CD14-positive monocyte (primary cell): ENCODE measurements around the gene CLEC17A. TPM values are rescaled to one million over a fixed set of nuclear protein-coding genes. Genes with fewer than 3 reads are reported as not detected.

Experiments used
- DNase-seq, 3 donors: peaks; one replicate each; pipeline ENCODE4 v3.0.0-alpha.2; 2011 to 2022
- H2AFZ ChIP-seq: 2 replicates; pipeline ENCODE4 v1.6.0; 2012; ENCODE audit warnings: mild to moderate bottlenecking, low read depth, low read length, inconsistent platforms; ENCODE audit not compliant: insufficient read depth, poor library complexity, severe bottlenecking
- H3K27ac ChIP-seq, 2 donors: 1 replicate in 1 of 2; 2 replicates in 1 of 2; pipeline ENCODE4 v1.5.1; 2012 to 2013; ENCODE audit warnings: low read length in 2 of 2, control low read depth in 1 of 2, inconsistent platforms in 1 of 2, low read depth in 1 of 2, mild to moderate bottlenecking in 1 of 2
- H3K27me3 ChIP-seq, 2 donors: one replicate each; pipeline versions ENCODE4 v1.6.0 to v1.6.1; 2011 to 2013; ENCODE audit warnings: low read length in 2 of 2; ENCODE audit not compliant: control insufficient read depth in 2 of 2, insufficient read depth in 2 of 2
- H3K36me3 ChIP-seq, 2 donors: replicated peaks in 1 of 2; 1 replicate in 1 of 2; 2 replicates in 1 of 2; pipeline versions ENCODE4 v1.5.1 to v1.6.1; 2012 to 2013; ENCODE audit warnings: low read length in 2 of 2, control low read depth in 1 of 2, inconsistent platforms in 1 of 2, mild to moderate bottlenecking in 1 of 2; ENCODE audit not compliant: insufficient read depth in 2 of 2, control insufficient read depth in 1 of 2
- H3K4me1 ChIP-seq, 2 donors: 1 replicate in 1 of 2; 2 replicates in 1 of 2; pipeline versions ENCODE4 v1.5.1 to v1.6.1; 2012 to 2013; ENCODE audit warnings: low read length in 2 of 2, control low read depth in 1 of 2, inconsistent platforms in 1 of 2, mild to moderate bottlenecking in 1 of 2, moderate library complexity in 1 of 2; ENCODE audit not compliant: insufficient read depth in 2 of 2, control insufficient read depth in 1 of 2
- H3K4me2 ChIP-seq: replicated peaks from 2 replicates; pipeline ENCODE3; 2012; ENCODE audit warnings: low read length, moderate library complexity, mild to moderate bottlenecking; ENCODE audit not compliant: poor library complexity, severe bottlenecking; ENCODE audit errors: extremely low read depth
- H3K4me3 ChIP-seq, 3 experiments: fragments of 200-600 bp in 1 of 3; sonication (generic) in 1 of 3; replicated peaks in 1 of 3; 1 replicate in 2 of 3; 2 replicates in 1 of 3; pipeline ENCODE4 v1.5.1; 2011 to 2013; ENCODE audit warnings: low read length in 3 of 3, mild to moderate bottlenecking in 3 of 3, control low read depth in 2 of 3, low read depth in 2 of 3, inconsistent platforms in 1 of 3, moderate library complexity in 1 of 3
- H3K79me2 ChIP-seq: 2 replicates; pipeline ENCODE4 v1.6.0; 2012; ENCODE audit warnings: mild to moderate bottlenecking, control low read depth, inconsistent platforms, low read length, moderate library complexity; ENCODE audit not compliant: insufficient read depth
- H3K9ac ChIP-seq: 2 replicates; pipeline ENCODE4 v1.6.0; 2017; ENCODE audit warnings: low read length, mild to moderate bottlenecking; ENCODE audit not compliant: insufficient read depth, poor library complexity, severe bottlenecking
- H3K9me3 ChIP-seq, 2 donors: replicated peaks in 1 of 2; 1 replicate in 1 of 2; 2 replicates in 1 of 2; pipeline versions ENCODE4 v1.5.1 to v1.6.1; 2012 to 2013; ENCODE audit warnings: low read length in 2 of 2, control low read depth in 1 of 2; ENCODE audit not compliant: control insufficient read depth in 1 of 2, insufficient read depth in 1 of 2
- H4K20me1 ChIP-seq: 2 replicates; pipeline ENCODE4 v1.6.0; 2012; ENCODE audit warnings: mild to moderate bottlenecking, low read length, control low read depth, moderate library complexity; ENCODE audit not compliant: insufficient read depth
- H3K27ac Mint-ChIP-seq, 7 donors: one replicate each; pipeline ENCODE4 v1.8.0; 2020; ENCODE audit warnings: mild to moderate bottlenecking in 7 of 7, mixed read lengths in 7 of 7, moderate library complexity in 6 of 7, inconsistent platforms in 2 of 7
- H3K27me3 Mint-ChIP-seq, 3 donors: one replicate each; pipeline ENCODE4 v1.8.0; 2021 to 2022; ENCODE audit warnings: low read depth in 3 of 3, mild to moderate bottlenecking in 3 of 3, mixed read lengths in 3 of 3, moderate library complexity in 3 of 3, inconsistent platforms in 1 of 3
- H3K36me3 Mint-ChIP-seq, 2 donors: one replicate each; pipeline ENCODE4 v1.8.0; 2020; ENCODE audit warnings: mixed read lengths in 2 of 2, inconsistent platforms in 1 of 2, mild to moderate bottlenecking in 1 of 2
- H3K4me1 Mint-ChIP-seq: one replicate; pipeline ENCODE4 v1.8.0; 2020; ENCODE audit warnings: mild to moderate bottlenecking, mixed read lengths
- H3K4me3 Mint-ChIP-seq, 2 donors: one replicate each; pipeline ENCODE4 v1.8.0; 2020; ENCODE audit warnings: mild to moderate bottlenecking in 2 of 2, mixed read lengths in 2 of 2, moderate library complexity in 1 of 2
- H3K9me3 Mint-ChIP-seq, 7 donors: one replicate each; pipeline ENCODE4 v1.8.0; 2020 to 2022; ENCODE audit warnings: mixed read lengths in 7 of 7, mild to moderate bottlenecking in 6 of 7, moderate library complexity in 6 of 7, inconsistent platforms in 2 of 7
- CTCF ChIP-seq: fragments of 200-600 bp; IDR thresholded peaks from one replicate; pipeline ENCODE4 v1.8.0; 2022; ENCODE audit warnings: antibody characterized with exemption, mild to moderate bottlenecking
- WGBS: methylation state at CpG from one replicate; pipeline ENCODE4 v1.1.5; 2013; ENCODE audit warnings: missing lambda C conversion rate; ENCODE audit not compliant: insufficient coverage; 5-methylcytosine and 5-hydroxymethylcytosine counted together
- intact Hi-C, 2 donors: fragments of 100-400 bp; cut with micrococcal nuclease; formaldehyde crosslinking; loops; one replicate each; pipeline versions ENCODE4 v1.15.0 to v1.15.1; 2023
- polyA plus RNA-seq, 3 donors: library from polyadenylated mRNA; depleted of rRNA in 1 of 3; unstranded in 2 of 3; stranded (reverse) in 1 of 3; fragments of 300-500 nt in 2 of 3; fragments of >200 nt in 1 of 3; fragmentation: Illumina TruSeq in 2 of 3; gene quantifications; 1 replicate in 2 of 3; 2 replicates in 1 of 3; pipeline ENCODE4 v1.2.3, GENCODE V29; 2012 to 2021

CLEC17A gene
- polyA plus RNA-seq, 3 donors, result 0.62 to 3.4 (median 2.6) TPM

GRCh38 chr19:14577264-14577663 is 5.6 kb upstream of the CLEC17A start:
- peaks cover 19% of the 10 kb centered on the region for H3K4me1 Mint-ChIP-seq
- Histone ChIP-seq H2AFZ (no peak overlapping the region), H3K79me2 (no peaks in the 10 kb centered on the region), H3K9ac (no peak overlapping the region), H3K4me1 (peaks cover 13 to 14% of the 10 kb centered on the region in 2 donors), H3K36me3 (no peaks in the 10 kb centered on the region), H3K4me3 (no peak overlapping the region), H3K27me3 (no peaks in the 10 kb centered on the region), H4K20me1 (no peaks in the 10 kb centered on the region), H3K4me2 (no peak overlapping the region), H3K9me3 (no peaks in the 10 kb centered on the region), H3K27ac (no peak overlapping the region)
- no peak overlapping the region for H3K27ac Mint-ChIP-seq
- no peaks in the 10 kb centered on the region for H3K36me3 Mint-ChIP-seq
- no peak overlapping the region for H3K4me3 Mint-ChIP-seq
- WGBS, result 63% methylated on average over 3 of the region's 5 CpGs
- peaks cover 0 to 2% (median 1%) of the 10 kb centered on the region in 3 donors for H3K27me3 Mint-ChIP-seq
- no peaks in the 10 kb centered on the region for H3K9me3 Mint-ChIP-seq
- DNase-seq, result no peak
- intact Hi-C loops, result loop anchor here (5.0 to 10.0 kb wide), 3 partner anchors 40 to 198 kb away; partner anchors contain the start of gene ADGRE2 (in 1 of the 2)
- no peak for TF ChIP-seq CTCF

GRCh38 chr19:14577885-14578427 is 4.9 kb upstream of the CLEC17A start:
- peak overlapping the region in 1 of 7 donors; percentile 7 for H3K27ac Mint-ChIP-seq
- peaks cover 16 to 18% of the 10 kb centered on the region in 2 donors for H3K4me1 ChIP-seq
- 67% methylated on average over 2 of the region's 6 CpGs for WGBS
- no peaks in the 10 kb centered on the region for H3K79me2 ChIP-seq
- H3K27ac ChIP-seq, result no peak overlapping the region
- H3K4me2 ChIP-seq, result no peak overlapping the region
- no peak overlapping the region for H2AFZ ChIP-seq
- no peak for TF ChIP-seq CTCF
- H3K4me1 Mint-ChIP-seq, result peaks cover 23% of the 10 kb centered on the region
- peaks cover 0 to 2% (median 1%) of the 10 kb centered on the region in 3 donors for H3K27me3 Mint-ChIP-seq
- no peaks in the 10 kb centered on the region for H3K36me3 Mint-ChIP-seq
- H3K4me3 Mint-ChIP-seq, result no peak overlapping the region
- no peaks in the 10 kb centered on the region for H3K36me3 ChIP-seq
- no peaks in the 10 kb centered on the region for H4K20me1 ChIP-seq
- no peak for DNase-seq
- H3K9ac ChIP-seq, result no peak overlapping the region
- H3K9me3 ChIP-seq, result no peaks in the 10 kb centered on the region
- H3K27me3 ChIP-seq, result no peaks in the 10 kb centered on the region
- H3K9me3 Mint-ChIP-seq, result no peaks in the 10 kb centered on the region
- no peak overlapping the region for H3K4me3 ChIP-seq
- intact Hi-C loops, result loop anchor here (5.0 to 10.0 kb wide), 3 partner anchors 39 to 197 kb away; partner anchors contain the start of gene ADGRE2 (in 1 of the 2)
